GM19035 (cell line): ENCODE measurements around the gene GPR25.
A peak's percentile ranks its signal among the peaks of the same experiment; 100 is the strongest.

Experiments used
- ATAC-seq: cut with Tn5 transposase; IDR thresholded peaks from one replicate; pipeline ENCODE4 v1.9.1; 2021; ENCODE audit not compliant: unreplicated experiment

The GPR25 gene

DNA sequence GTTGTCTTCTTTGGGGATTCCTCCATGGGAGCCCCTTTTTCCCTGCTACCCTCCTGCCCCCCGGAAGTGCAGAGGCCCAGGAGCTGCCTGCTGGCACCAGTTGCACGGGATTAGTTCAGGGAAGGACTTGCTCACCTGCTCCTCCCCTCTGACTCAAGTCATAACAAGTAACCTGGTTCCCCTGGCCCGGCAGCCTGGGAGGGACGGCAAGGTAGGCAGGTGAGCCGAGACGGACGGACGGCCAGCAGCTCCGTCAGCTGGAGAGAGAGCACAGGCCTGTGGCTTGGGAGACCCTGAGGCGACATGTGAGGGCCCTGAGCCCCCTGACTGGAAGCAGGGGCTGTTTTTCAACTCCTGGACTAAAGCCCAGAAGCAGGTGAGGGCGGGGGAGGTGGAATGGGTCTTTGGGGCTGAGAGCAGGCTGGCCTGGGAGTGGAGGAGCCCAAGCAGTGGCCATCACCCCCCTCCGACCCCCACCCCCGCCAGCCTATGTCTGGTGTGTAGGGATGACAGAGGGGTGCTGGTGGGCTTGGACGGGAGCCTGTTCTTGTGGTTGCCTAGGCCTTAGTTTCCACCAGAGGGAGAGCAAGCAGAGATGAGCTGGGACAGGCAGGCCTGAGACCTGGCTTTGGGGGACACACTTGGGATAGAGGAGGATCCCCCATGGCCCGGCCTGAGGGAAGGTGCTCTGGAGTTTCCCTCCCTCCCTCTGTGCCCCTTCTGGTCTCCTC, 22.1 kb downstream of the GPR25 start, which contains the start of gene INAVA:
Gene INAVA, plus strand, starts transcription at position 189 of the 731 bp plus-strand sequence. CDS start 3,501 bp downstream, outside the sequence.
- no peak for ATAC-seq

DNA sequence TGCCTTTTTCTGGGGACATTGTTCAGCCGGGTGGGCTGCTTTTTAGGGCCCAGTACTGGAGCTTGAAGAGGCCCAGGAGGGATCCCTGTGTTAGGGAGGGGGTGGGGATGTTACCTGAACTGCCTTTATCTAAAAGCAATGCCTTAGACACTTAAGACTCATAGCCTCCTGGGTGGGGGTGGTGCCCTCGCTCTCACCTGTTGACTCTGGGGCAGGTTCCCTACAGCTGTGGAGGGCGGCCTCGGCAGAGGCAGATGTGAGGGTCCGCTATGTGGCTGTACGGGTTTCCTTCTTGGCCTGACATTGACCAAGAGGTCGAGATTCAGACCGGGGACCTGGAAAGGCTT, 22.6 kb downstream of the GPR25 start:
- ATAC-seq = no peak

GRCh38 chr1:200895801-200896530, 23.2 kb downstream of the GPR25 start:
- no peak for ATAC-seq

- no peak for ATAC-seq
Observed at GRCh38 chr1:200896531-200897196, 23.9 kb downstream of the GPR25 start.

DNA sequence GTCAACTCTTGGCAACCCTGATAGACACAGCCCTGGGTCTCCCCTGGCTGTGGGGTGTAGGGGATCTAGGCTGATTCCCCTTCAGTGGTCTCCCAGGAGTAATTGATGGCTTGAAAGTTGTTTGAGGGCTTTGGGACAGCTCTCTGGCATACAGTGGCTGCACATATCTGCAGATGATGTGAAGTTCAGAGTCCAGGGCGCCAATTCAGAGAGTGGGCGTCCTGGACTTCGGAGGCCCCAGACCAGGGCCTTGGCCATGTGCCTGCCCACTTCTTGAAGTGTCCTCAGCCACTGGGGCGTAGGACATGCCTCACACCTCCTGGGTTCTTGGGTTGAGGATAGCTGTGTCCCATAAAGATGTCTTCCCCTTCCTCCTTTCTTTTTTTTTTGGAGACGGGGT, 24.5 kb downstream of the GPR25 start:
- no peak for ATAC-seq

DNA sequence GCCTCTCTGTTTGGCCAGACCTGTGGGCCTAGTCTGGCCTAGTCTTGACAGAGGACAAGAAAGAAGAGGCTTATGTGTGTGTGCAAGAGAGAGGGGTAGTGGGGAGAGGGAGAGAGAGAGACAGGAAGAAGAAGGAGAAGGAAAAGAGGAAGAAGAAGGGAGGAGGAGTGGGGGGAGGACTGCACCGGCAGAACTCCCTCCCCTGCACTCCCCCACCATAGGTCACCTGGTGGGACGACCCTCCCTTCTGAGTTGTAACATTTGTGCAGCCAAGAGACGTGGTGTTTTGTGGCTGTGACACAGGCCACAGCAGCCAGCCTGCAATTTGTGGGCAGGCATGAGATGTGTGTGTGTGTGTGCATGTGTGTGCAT, 26.2 kb downstream of the GPR25 start:
- no peak for ATAC-seq

DNA sequence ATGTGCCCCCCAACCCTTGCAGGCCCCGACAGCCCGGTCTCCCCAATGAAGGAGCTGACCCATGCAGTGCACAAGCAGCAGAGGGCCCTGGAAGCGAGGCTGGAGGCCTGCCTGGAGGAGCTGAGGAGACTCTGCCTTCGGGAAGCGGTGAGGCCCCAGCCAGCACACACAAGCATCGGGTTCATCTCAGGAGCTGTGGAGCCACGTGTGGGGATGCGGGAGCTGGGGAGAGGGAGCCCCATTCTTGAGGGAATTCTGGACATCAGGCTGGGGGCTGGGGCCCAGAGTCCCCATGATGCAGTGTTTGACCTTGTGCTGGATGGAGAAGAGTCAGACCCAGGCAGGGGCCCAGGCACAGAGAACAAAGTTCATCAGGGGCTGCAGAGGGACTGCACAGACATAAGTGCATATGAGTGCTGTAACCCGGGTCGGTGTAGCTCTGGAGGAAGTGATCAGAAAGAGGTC, 26.7 kb downstream of the GPR25 start:
- no peak for ATAC-seq

DNA sequence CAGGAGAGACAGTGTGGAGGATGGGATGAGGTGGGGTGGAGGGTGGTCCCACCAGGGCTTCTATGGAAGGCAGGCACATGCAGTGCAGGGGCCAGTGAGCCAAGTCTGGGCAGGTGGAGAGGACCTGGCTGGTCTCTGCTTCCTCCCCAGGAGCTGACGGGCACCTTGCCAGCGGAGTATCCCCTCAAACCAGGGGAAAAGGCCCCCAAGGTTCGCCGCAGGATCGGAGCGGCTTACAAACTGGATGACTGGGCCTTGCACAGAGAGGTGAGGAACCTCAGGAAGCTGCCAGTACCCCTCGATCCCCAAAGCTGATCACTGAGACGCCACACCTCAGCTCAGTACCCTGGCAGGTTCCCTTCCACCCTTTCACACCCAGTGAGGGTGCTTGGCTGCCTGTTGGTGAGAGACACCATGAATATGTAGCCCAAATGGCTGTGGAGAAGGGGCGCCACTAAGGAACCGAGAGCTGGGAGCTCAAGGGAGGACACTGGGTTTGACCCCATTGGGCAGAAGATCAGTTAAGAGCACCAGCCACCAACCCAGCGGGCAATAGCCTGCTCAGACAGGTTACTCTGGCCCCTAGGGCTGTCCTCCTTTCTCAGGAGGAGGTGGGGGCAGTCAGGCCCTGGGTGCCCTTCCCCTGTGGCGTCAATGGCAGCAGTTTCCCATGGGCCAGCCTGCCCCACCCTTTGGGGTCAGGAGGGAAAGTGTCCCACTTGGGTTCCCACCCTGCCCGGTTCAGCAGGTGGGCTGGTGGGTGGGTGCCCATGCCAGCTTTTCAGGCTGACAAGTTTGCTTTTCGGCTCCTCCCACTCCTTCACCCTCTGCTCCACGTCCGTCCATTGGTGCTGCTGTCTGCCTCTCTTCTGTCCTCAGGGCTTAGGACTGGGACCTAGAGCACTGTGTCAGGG, 27.4 kb downstream of the GPR25 start:
- ATAC-seq = no peak

DNA sequence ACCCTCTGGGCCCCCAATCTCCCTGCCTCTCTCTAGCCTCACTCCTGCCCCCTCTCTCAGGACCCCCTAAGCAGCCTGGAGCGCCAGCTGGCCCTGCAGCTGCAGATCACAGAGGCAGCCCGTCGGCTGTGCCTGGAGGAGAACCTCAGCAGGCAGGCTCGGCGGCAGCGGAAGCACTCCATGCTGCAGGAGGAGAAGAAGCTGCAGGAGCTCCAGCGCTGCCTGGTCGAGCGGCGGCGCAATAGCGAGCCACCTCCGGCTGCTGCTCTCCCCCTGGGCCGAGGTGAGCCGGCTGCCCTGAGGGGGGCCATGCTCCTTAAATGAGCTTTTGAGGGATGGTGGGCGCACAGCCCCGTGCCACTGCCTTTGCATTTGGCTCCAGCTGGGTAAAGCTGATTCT, 28.1 kb downstream of the GPR25 start:
- no peak for ATAC-seq

DNA sequence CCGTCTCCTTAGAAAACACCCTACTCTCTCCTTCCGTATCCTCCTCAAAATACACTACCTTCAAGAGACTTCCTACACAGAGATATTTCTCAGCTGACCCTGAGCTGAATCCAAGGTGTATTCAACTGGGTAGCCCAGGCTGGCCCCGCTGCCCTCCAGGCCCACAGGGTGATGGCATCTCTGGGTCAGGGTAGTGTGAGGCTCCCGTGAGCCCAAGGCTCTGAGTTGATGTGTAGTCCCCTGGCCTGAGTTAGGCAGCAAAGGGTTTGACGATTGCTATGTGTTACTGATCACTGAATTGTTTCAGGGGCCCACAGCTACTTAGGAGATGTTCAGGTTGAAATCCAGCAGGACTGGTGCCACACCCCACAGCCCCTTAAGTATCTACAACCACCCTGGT, 28.6 kb downstream of the GPR25 start:
- ATAC-seq = no peak

- ATAC-seq = no peak
Observed at GRCh38 chr1:200901796-200902444, 29.1 kb downstream of the GPR25 start.

- ATAC-seq = no peak
Observed at GRCh38 chr1:200903793-200904192, 31.0 kb downstream of the GPR25 start.

DNA sequence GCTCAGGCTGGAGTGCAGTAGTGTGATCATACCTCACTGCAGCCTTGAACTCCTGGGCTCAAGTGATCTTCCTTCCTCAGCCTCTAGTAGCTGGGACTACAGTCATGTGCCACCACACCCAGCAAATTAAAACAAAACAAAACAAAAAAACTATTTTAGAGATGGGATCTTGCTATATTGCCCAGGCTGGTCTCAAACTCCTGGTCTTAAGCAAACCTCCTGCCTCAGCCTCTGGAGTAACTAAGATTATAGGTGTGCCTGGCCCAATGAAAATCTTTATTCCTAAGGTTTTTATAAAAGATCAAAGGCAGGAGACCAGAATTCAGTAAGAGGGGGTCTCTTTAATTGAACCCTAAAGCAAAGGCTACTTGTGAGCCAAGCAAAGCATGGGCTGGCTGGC, 32.0 kb downstream of the GPR25 start:
- ATAC-seq = no peak

- ATAC-seq = peak; percentile 57
Observed at GRCh38 chr1:200905411-200906052, 32.8 kb downstream of the GPR25 start.

DNA sequence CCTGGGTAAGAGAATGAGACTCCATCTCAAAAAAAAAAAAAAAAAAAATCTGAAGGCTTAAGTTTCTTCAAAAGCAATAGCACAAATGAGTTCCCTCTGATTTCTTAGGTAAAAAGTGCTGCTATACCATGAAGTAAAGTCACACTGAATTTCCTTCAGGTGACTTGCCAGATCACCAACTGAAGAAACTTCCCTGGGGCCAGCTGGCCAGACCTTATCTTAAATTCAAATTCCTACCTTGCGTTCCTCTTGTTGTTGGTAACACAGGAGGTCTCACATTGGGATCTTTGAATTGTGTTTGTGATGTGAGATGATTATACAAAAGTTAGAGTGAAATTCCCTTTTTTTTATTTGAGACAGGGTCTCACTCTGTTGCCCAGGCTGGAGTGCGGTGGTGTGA, 33.7 kb downstream of the GPR25 start:
- ATAC-seq = no peak

DNA sequence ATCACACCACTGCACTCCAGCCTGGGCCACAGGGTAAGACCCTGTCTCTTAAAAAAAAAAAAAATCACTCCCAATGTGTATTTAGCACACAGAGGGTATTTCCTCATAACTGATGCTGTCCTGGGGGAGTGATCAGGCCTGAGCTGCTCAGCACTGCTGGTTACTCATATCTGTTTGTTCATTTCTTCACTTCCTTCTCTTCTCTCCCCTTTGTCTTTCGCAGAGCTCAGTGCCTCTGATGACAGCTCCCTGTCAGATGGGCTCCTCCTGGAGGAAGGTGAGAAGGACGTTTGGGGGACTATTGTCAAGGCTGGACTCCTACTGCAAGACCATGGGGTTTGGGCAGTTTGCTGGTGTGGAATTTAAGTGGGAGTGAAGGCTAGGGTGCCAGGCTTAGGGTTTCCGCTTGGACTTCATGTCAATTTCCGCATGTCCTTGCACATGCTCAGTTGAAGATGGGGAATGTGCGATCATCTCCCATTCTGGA, 34.9 kb downstream of the GPR25 start:
- peak; percentile 39 for ATAC-seq

DNA sequence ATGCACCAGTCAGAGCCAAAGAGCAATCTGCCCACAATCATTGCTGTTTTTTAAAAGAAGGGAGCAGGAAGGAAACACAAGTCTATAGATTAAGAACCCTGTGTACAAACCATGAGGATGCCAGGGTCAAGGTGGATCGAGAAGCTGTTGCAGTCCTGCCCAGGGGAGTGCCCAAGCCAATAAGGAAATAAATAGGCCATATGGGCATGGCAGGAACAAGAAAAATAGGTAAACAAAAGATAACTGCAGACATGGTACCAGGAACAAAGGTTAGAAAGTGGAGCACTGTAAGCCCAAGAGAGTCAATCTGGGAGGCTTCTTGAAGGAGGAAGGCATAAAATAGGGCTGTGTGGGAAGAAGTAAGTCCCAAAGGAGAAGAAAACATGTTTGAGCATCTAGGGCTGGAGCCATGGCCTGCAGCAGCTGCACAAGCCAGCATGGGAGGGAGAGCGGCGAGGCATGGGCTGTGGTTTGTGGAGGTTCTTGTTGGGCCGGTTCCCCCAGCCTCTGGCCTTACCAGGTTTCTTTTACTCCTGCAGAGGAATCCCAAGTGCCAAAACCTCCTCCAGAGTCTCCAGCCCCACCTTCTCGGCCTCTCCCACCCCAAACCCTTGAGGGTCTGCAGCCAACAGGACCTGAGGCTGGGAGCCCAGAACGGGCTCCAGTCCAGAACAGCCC, 35.5 kb downstream of the GPR25 start:
- no peak for ATAC-seq

DNA sequence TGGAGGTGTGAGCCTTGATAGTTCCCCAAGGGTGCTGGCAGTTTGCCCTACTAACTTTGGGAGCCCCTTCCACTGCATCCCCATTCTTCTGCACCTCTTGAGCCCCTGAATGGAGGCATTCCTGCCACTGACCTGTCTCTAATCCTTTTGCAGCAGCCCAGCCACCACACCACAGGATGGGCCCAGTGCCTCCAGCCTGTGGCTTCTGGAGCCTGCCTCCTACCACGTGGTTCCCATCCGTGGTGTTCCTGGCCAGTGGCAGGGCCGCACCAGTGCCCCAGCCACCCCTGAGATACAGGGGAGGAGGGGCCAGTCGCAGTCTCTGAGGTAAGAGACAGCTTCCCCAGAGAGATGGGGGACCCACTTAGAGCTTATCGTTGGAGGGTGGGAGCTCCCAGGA, 36.3 kb downstream of the GPR25 start:
- ATAC-seq = no peak

DNA sequence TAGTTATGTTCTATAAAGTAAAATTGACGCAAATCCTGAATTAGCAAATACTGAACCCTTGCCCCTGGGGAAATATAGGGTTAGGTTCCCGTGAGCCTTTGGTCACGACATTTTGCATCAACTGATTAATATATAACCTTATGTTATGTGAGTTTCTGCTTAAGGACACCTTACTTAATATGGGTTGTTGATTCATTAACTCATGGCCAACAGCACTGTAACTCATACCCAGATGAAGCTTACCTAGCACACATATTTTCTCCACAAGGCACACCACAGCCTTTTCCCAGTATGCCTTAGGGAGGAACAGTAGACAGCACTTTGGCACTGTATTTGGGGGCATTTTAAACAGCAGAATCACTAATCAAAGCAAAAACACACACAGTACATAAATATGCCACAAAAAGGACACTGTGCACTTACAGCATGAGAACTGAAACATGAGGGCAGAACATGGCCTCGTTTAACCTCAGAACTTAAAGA, 37.0 kb downstream of the GPR25 start:
- ATAC-seq = no peak
